Stimulated activated CD4-positive, alpha-beta T cell treated with anti-CD3 and anti-CD28 coated beads, Interleukin-15, amount 100 ng/mL, for 48 hours (primary cell): ENCODE results near the gene TPM2.

ENCODE experiments used
- DNase-seq, 2 donors: peaks; one replicate each; pipeline ENCODE4 v3.0.0-alpha.2; 2020; ENCODE audit warnings: low read depth in 2 of 2

Gene TPM2

DNA sequence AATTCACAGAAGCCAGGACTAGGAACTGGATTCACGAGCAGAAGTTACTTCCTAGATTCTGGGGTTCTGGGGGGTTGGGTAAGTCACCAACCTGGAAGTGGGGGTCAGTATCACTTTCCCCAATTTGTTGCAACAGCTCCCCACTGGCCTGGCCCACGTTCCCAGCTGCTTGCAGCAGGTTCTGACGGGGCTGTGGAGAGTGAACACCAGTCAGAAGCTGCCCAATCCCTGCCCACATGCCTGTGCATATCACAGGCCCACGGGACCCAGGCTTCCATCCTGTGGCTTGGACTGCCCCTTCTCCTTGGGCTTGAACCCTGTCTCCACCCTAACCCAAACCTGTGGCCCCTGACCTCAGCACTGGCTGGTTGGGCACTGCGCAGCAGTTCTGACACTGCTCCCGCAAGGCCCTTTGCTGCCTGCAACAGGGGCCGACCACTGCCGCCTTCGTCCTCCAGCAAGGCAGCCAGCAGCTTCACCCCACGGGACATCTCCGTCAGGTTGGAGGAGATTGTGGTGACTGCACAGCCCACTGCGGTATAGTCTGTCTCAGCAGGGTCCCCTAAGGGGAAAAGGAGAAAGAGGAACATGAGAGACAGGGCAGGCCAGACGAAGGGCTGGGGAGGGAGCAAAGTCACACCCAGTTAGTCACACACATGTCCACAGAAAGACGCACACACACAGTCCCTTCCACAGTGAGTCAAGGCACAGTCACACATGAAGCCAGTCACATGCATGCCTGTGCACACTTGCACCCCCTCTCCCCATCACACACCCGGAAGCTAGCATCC lies 29.2 kb upstream of the TPM2 start:
- no peak for DNase-seq

DNA sequence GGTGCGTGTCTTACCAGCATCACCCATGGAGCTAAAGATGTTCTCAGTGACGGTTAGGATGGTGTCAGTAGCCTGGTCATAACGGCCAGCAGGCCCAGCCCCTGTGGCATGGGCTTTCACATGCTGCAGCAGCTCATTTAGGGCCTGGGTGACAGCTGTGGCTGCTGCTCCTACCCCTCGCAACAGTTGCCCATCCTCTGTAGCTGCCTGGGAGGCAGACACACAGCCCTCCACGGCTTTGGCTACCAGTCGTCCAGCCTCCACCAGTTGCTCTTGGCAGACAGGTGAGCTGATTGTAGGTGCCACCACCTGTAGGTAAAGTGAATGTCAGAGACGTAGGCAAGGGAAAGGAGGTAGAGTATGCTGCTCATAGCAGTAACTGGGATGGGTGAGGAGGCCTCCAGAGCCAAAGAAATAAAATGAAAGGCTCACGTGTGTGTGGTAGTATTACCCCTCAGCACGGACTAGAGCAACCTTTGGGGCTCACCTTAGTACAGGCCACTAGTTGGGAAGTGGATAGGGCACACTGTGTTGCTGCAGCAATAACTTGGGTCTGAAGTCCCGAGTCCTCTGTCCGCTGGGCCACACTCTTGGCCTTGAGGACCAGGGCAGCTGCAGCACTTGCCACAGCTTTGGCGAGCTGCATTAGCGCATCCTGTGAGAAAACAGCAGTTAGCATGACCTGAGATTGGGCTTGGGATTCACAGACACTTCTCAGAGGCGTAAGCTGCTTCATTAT lies 27.6 kb upstream of the TPM2 start:
- DNase-seq = no peak

GRCh38 chr9:35716230-35716629 lies 26.5 kb upstream of the TPM2 start:
- DNase-seq = no peak

DNA sequence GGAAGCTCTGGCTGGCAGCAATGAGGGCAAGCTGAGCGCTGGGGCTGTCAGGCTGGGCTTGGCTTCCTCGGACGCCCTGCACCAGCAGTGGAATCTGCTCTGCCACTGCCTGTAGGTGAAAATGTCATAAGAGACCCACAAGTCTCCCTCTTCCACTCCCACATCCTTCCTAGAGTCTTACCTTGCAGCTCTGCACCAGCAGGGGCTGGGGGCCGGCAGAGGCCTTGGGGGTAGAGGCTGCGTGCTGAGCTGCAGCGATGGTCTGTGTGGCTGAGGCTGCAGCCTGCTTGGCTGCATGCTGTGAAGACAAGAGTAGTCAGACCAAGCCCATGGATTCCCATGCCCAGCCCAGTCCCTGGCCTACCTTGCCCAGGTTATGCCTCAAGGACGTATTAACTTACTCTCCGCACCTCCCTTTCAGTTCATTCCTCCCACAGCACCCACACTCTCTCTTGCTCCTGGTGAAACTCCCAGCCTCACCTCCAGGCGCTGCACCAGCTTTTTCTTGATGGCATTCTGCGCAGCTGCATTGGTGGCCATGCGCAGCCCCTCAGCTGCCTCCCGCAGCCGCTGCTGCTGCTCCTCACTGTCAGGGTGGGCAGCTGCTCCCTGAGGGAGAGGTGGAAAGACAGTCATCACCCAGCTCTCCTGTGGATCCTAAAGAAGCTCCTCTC lies 25.0 kb upstream of the TPM2 start:
- DNase-seq = no peak

GRCh38 chr9:35714123-35714522 lies 24.4 kb upstream of the TPM2 start:
- DNase-seq = no peak

GRCh38 chr9:35713578-35713977 lies 23.9 kb upstream of the TPM2 start:
- no peak for DNase-seq

- no peak for DNase-seq
Observed at GRCh38 chr9:35712762-35713400, 23.2 kb upstream of the TPM2 start.

DNA sequence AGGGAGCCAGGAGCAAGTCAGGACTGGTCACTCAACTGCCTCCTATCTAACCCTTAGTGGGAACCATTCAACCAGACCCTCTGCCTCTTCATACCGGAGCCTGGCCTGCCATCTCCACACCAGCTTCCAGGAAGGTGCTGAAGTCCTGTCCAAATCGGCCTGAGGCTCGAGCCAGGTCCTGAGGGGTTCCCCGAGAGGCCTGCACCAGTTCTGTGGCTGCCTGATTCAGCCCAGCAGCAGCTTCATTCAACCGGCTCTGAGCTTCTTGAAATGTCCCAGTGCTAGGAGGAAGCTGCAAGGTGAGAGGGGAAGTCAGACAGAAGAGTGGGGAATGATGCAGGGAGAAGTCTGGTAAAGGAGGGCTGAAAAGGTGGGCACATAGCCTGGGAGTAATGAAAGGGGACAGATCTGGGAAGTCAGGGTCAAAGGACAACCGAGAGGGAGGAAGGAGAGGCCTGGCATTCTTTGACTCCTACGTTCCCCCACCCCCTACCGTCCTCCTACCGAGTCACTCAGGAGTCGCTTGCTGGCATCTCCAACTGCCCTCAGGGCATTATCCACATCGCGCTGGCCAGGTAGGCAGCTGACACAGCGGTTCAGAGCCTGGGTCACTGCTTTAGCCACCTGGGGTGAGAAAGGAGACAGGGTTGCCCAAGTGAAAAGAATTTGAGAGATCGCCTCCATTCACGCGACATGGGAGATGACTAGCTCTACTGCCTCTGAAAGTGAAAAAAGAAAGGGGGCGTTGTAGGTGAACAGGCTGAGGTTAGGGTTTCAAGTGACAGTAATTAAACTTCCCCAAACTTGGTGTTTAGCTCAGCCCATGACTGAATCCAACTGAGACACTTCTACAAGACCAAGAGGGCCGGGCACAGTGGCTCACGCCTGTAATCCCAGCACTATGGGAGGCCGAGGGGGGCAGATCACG lies 22.0 kb upstream of the TPM2 start:
- no peak for DNase-seq

- DNase-seq = no peak
Observed at GRCh38 chr9:35710818-35711500, 21.2 kb upstream of the TPM2 start.

- no peak for DNase-seq
Observed at GRCh38 chr9:35708146-35708545, 18.4 kb upstream of the TPM2 start.

- no peak for DNase-seq
Observed at GRCh38 chr9:35706951-35707350, 17.2 kb upstream of the TPM2 start.

- DNase-seq = no peak
Observed at GRCh38 chr9:35705836-35706430, 16.2 kb upstream of the TPM2 start.

DNA sequence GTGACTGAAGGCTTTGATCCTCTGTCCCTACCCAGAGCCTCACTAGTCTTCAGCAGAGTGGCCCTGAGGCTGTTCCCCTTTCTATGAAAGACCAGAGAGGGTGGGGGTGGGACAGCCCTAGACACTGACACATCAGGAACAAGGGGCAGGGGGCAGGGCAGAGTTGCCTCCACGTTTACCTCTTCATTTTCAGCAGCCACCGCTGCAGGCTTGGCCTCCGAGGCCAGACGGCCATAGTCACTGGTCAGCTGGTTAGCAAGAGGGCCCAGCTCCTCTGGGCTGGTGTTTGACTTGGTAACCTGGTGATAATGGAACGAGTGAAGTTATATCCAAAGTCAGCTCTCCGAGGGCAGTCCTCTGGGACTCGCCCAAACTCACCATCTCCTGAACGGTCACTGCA lies 15.6 kb upstream of the TPM2 start:
- DNase-seq = no peak

- DNase-seq = no peak
Observed at GRCh38 chr9:35703906-35704672, 14.4 kb upstream of the TPM2 start.

DNA sequence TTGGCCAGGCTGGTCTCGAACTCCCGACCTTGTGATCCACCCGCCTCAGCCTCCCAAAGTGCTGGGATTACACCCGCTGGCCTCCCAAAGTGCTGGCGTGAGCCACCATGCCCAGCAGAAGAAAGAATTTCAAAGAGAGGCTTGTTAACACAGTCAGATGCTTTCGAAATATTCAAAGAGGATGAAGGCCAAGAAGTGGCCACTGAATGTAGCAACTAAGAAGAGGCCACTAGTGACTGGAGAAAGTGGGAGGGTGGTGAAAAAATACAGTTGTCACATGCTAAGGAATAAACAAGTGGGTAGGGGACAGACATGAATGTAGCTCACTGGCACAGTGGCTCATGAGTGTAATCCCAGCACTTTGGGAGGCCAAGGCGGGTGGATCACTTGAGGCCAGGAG lies 13.0 kb upstream of the TPM2 start:
- no peak for DNase-seq

DNA sequence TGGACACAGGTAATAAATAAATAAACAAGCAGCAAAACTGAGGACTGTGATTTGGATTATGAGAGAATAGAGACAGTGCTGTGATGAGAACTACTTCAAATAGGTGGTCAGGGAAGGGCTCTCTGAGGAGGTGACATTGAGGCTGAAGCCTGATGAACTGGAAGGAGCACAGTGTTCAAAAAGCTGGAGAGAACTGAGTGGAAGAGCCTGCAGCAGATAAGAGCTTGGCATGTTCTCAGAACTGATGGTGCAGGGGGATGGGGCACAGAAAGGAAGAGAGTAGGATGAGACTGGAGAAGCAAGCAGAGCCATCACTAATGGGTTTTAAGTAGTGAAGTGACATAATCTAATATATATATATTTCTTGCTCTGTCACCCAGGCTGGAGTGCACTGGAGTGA lies 11.2 kb upstream of the TPM2 start:
- DNase-seq = no peak

DNA sequence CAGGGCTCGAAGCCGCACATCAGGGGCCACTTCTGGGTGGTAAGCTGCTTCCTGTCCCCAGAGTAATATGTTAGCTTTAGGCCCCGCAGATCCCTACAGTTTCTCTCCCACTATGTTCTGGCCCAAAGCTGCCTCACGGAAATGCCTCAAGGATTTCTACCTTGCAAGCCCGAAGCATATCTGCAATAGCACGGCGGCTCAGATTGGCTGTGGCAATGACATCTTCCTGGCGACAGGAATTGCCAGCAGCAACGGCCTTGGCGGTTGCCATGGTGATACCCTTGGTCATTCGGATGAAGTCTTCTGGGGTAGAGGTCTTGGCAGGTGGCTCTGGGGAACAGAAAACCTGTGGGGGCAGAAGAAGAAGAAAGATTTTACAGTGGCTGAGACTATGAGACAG lies 10.3 kb upstream of the TPM2 start:
- DNase-seq = no peak

- no peak for DNase-seq
Observed at GRCh38 chr9:35698231-35698630, 8.5 kb upstream of the TPM2 start.

- DNase-seq = no peak
Observed at GRCh38 chr9:35697486-35697885, 7.8 kb upstream of the TPM2 start.
